GM10266 (cell line): Measurements from ENCODE around the gene TPR.

ENCODE experiments used
- DNase-seq: peaks from one replicate; pipeline ENCODE4 v3.0.0; 2012; ENCODE audit errors: extremely low spot score
- CTCF ChIP-seq: IDR thresholded peaks from 2 replicates; pipeline ENCODE4 v1.5.1; 2012; ENCODE audit warnings: mild to moderate bottlenecking, low read depth; ENCODE audit not compliant: control insufficient read depth, insufficient read depth; ENCODE audit errors: missing control alignments

The TPR gene

DNA sequence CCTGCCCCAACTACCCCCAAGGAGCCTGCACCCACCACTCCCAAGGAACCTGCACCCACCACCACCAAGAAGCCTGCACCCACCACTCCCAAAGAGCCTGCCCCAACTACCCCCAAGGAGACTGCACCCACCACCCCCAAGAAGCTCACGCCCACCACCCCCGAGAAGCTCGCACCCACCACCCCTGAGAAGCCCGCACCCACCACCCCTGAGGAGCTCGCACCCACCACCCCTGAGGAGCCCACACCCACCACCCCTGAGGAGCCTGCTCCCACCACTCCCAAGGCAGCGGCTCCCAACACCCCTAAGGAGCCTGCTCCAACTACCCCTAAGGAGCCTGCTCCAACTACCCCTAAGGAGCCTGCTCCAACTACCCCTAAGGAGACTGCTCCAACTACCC lies 67.6 kb downstream of the TPR start:
- no peak for TF ChIP-seq CTCF
- DNase-seq: no peak

- no peak for DNase-seq
- TF ChIP-seq CTCF: no peak
Measured at GRCh38 chr1:186306533-186306932, 68.5 kb downstream of the TPR start.

DNA sequence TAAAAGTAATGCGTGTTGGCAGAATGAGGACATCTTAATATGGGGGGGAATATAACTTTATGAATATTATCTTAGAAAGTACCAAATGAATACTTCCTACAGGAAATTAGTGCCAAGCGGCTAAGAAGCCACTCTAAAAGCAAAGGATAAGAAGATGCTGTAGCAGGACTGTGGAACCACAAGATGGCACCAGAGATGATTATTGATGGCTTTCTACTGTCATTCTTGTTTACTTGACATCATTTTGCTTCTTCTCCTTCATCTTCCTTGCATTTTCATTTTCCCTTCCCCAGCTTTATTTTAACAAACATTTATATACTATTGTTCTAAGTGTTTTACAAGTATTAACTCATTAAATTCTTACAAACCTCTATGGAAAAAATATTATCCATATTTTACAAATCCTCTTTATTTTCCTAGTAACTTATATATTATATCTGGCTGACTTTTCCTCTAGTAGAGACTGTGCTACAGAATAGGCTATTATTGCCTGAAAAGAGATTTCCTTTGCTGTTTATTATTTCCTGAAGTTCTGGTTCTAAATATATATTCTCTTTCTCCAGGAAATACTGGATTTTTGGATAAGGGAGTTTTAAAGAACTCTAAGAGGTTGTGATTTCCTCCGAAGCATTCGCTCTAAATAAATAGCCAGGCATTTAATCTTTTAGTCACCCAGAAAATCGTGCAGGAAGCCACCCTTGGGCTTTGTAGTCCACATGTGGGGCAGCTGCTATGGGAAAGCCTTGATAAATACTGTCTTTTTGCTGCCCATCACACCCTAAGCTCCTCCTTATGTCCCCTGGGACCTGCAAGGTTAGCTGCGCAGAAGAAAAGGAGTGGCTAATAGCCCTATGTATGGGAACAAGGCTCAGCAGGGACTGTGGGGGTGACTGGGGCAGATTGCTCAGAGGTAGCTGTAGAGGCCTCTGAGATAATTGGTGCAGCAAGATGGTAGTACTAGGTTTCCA lies 69.8 kb downstream of the TPR start:
- peak; percentile 66 for TF ChIP-seq CTCF
- peak; percentile 55 for DNase-seq

- DNase-seq: no peak
- TF ChIP-seq CTCF: no peak
Measured at GRCh38 chr1:186303911-186304310, 71.1 kb downstream of the TPR start.

DNA sequence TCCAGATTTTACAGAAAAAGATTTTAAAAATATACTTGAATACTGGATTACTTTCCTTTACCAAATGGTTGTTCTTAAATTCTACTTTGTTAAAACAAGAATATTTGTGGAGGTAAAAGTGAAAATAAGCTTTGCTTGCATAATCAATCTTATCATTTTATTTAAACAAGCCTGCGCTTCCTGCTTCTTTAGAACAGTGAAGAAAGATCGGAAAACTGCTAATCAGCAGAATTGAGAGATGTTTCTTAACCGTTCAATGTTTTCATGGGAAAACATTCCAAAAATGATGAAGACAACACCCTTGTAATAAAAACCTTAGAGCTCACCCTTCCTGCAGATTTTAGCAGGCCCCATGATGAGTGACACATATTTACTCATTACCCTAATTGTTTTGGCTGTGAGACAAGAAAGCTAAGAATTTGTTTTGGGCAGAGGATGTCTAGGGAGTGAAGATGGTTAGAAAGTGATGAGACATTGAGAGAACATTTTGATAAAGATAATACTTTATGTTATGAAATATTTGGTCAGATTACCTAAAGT lies 72.6 kb downstream of the TPR start:
- DNase-seq: no peak
- TF ChIP-seq CTCF: no peak

- TF ChIP-seq CTCF: no peak
- DNase-seq: no peak
Measured at GRCh38 chr1:186301448-186301847, 73.6 kb downstream of the TPR start.

- no peak for DNase-seq
- no peak for TF ChIP-seq CTCF
Measured at GRCh38 chr1:186300056-186300455, 75.0 kb downstream of the TPR start.
